Erythroblast (primary cell): ENCODE data around the gene CCDC188.

Source experiments
- GATA1 ChIP-seq: IDR thresholded peaks from 2 replicates; pipeline ENCODE4 v1.6.1; 2011; ENCODE audit warnings: low read depth, mild to moderate bottlenecking, control low read depth, low read length, moderate library complexity
- POLR2A ChIP-seq: IDR thresholded peaks from 2 replicates; pipeline ENCODE4 v1.6.1; 2011; ENCODE audit warnings: mild to moderate bottlenecking, low read length

GRCh38 chr22:20114506-20115475 is 36.1 kb downstream of the CCDC188 start:
- TF ChIP-seq POLR2A = no peak
- no peak for TF ChIP-seq GATA1
